MM.1S (cell line): ENCODE results near the gene DCAF15.

Source experiments
- EZH2 ChIP-seq: fragments of 300-600 bp; sonication (generic); optimal IDR thresholded peaks from 2 replicates; pipeline ENCODE3; 2017; ENCODE audit warnings: low read depth, mild to moderate bottlenecking, antibody characterized with exemption, low read length, mixed read lengths
- TF ChIP-seq, protein P1 (sequence below): fragments of 300-600 bp; sonication (generic); IDR thresholded peaks from 2 replicates; pipeline ENCODE4 v1.5.1; 2016; ENCODE audit warnings: antibody characterized with exemption, low read length, mixed read lengths

- TF ChIP-seq, protein P1, sequence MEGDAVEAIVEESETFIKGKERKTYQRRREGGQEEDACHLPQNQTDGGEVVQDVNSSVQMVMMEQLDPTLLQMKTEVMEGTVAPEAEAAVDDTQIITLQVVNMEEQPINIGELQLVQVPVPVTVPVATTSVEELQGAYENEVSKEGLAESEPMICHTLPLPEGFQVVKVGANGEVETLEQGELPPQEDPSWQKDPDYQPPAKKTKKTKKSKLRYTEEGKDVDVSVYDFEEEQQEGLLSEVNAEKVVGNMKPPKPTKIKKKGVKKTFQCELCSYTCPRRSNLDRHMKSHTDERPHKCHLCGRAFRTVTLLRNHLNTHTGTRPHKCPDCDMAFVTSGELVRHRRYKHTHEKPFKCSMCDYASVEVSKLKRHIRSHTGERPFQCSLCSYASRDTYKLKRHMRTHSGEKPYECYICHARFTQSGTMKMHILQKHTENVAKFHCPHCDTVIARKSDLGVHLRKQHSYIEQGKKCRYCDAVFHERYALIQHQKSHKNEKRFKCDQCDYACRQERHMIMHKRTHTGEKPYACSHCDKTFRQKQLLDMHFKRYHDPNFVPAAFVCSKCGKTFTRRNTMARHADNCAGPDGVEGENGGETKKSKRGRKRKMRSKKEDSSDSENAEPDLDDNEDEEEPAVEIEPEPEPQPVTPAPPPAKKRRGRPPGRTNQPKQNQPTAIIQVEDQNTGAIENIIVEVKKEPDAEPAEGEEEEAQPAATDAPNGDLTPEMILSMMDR = no peak
- TF ChIP-seq EZH2 = no peak
Measured at GRCh38 chr19:13920940-13921747, 31.2 kb upstream of the DCAF15 start.
